SK-N-SH treated with all-trans-retinoic acid at 6 μM for 48 hours (cell line): ENCODE data around the gene PTPRCAP.

Source experiments
- ATAC-seq: fragments of 200-7000 bp; cut with Tn5 transposase; 3 replicates; pipeline ENCODE4 v1.9.1; 2020; ENCODE audit warnings: mild to moderate bottlenecking, moderate library complexity
- ARNTL ChIP-seq: fragments of 450-650 bp; formaldehyde crosslinking; IDR thresholded peaks from 2 replicates; pipeline ENCODE4 v1.5.0; 2020; ENCODE audit warnings: low read depth, mild to moderate bottlenecking, moderate library complexity, borderline replicate concordance
- BACH2 ChIP-seq: fragments of 250-450 bp; sonication (Bioruptor Pico); IDR thresholded peaks from 2 replicates; pipeline ENCODE4 v1.9.0; 2021; ENCODE audit warnings: mild to moderate bottlenecking, borderline replicate concordance
- CSDC2 ChIP-seq: fragments of 250-450 bp; sonication (Bioruptor Pico); IDR thresholded peaks from 2 replicates; pipeline ENCODE4 v1.5.0; 2020; ENCODE audit warnings: mild to moderate bottlenecking, moderate library complexity
- ESRRG ChIP-seq: fragments of 250-450 bp; sonication (Bioruptor Pico); IDR thresholded peaks from 2 replicates; pipeline ENCODE4 v1.6.1; 2021; ENCODE audit warnings: mild to moderate bottlenecking
- GLIS3 ChIP-seq: fragments of 250-450 bp; sonication (Bioruptor Pico); IDR thresholded peaks from 2 replicates; pipeline ENCODE4 v1.5.0; 2020; ENCODE audit warnings: mild to moderate bottlenecking, moderate library complexity
- ISL1 ChIP-seq: fragments of 250-450 bp; sonication (Bioruptor Pico); IDR thresholded peaks from 2 replicates; pipeline ENCODE4 v2.1.2; 2022; ENCODE audit warnings: mild to moderate bottlenecking, moderate library complexity
- RARB ChIP-seq: fragments of 250-450 bp; sonication (Bioruptor Pico); IDR thresholded peaks from 2 replicates; pipeline ENCODE4 v1.8.0; 2021; ENCODE audit warnings: mild to moderate bottlenecking, moderate library complexity
- SNAI2 ChIP-seq: fragments of 250-450 bp; sonication (Bioruptor Pico); IDR thresholded peaks from 2 replicates; pipeline ENCODE4 v1.5.0; 2020; ENCODE audit warnings: mild to moderate bottlenecking, moderate library complexity
- TCF4 ChIP-seq: fragments of 250-450 bp; sonication (Bioruptor Pico); IDR thresholded peaks from 2 replicates; pipeline ENCODE4 v1.8.0; 2021; ENCODE audit warnings: mild to moderate bottlenecking, moderate library complexity, borderline replicate concordance
- ZC3H10 ChIP-seq: fragments of 250-450 bp; sonication (Bioruptor Pico); IDR thresholded peaks from 2 replicates; pipeline ENCODE4 v1.5.1; 2021; ENCODE audit warnings: mild to moderate bottlenecking, moderate library complexity
- ZFP3 ChIP-seq: fragments of 250-450 bp; sonication (Bioruptor Pico); IDR thresholded peaks from 2 replicates; pipeline ENCODE4 v1.5.0; 2020; ENCODE audit warnings: mild to moderate bottlenecking, moderate library complexity
- ZFP30 ChIP-seq: fragments of 450-650 bp; formaldehyde crosslinking; IDR thresholded peaks from 2 replicates; pipeline ENCODE4 v1.5.0; 2022; ENCODE audit warnings: mild to moderate bottlenecking, moderate library complexity
- ZNF565 ChIP-seq: fragments of 450-650 bp; formaldehyde crosslinking; conservative IDR thresholded peaks from 2 replicates; pipeline ENCODE4 v1.5.0; 2020; ENCODE audit warnings: low read depth, mild to moderate bottlenecking, moderate library complexity
- ZNF70 ChIP-seq: fragments of 450-650 bp; formaldehyde crosslinking; IDR thresholded peaks from 2 replicates; pipeline ENCODE4 v1.5.0; 2020; ENCODE audit warnings: mild to moderate bottlenecking, moderate library complexity
- ZNF8 ChIP-seq: fragments of 450-650 bp; formaldehyde crosslinking; IDR thresholded peaks from 2 replicates; pipeline ENCODE4 v1.5.0; 2020; ENCODE audit warnings: mild to moderate bottlenecking, moderate library complexity
- TF ChIP-seq, protein P1 (sequence below): fragments of 250-450 bp; sonication (Bioruptor Pico); IDR thresholded peaks from 2 replicates; pipeline ENCODE4 v1.5.1; 2021; ENCODE audit warnings: mild to moderate bottlenecking, moderate library complexity
- TF ChIP-seq, protein P2 (sequence below): fragments of 250-450 bp; sonication (Bioruptor Pico); IDR thresholded peaks from 2 replicates; pipeline ENCODE4 v1.5.1; 2020; ENCODE audit warnings: low read depth, mild to moderate bottlenecking, moderate library complexity
- TF ChIP-seq, protein P3 (sequence below): fragments of 250-450 bp; sonication (Bioruptor Pico); IDR thresholded peaks from 2 replicates; pipeline ENCODE4 v1.5.0; 2020; ENCODE audit warnings: mild to moderate bottlenecking, moderate library complexity
- TF ChIP-seq, protein P4 (sequence below): fragments of 250-450 bp; sonication (Bioruptor Pico); IDR thresholded peaks from 2 replicates; pipeline ENCODE4 v1.8.0; 2020; ENCODE audit warnings: mild to moderate bottlenecking, moderate library complexity, borderline replicate concordance

The PTPRCAP gene

DNA sequence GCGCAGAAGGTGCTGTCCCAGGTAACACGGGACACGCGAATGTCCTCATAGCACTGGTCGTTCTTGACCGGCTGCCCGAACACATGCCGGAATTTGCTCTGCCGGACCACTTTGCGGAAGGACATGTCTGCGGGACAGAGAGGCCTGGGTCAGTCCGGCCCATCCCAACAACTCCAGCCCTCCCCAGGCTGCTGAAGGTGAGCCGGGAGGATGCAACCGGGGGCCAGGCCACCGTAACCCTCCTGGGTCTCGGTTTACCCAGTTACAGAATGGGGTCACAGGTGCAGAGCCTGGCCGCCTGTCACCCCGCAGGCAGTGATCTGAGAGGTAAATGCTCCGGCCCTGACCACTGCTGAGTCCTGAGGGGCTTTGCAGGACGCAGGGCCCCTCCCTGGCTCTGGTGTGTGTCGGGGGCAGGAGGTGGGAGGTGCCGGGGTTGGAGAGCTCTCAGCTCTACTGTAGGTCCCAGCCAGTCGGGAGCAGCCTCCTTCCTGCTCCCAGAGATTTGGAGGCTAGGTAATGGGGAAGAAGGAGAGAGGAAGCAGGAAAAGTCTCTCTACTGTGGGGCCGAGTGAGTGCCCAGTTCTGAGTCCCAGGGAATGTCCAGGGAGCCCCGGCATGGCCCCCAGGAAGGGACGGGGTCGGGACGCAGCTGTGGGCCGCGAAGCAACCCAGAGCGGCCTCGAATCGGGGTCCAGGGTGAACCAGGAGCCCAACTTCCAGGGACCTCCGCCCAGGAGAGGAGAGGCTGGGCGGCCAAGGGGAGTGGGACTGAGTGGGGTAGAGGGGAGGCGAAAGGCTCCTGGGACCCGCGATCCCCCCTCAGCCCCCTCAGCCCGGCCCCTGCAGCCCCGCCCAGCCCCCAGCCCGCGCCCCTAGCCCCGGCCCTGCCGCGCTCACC lies 5.3 kb upstream of the PTPRCAP start:
- ATAC-seq, result peak; percentile 10
- TF ChIP-seq ZNF8 (CRISPR knock-in tag) (no peak), ISL1 (CRISPR knock-in tag) (no peak), TCF4 (CRISPR knock-in tag) (no peak), GLIS3 (CRISPR knock-in tag) (no peak), ZC3H10 (CRISPR knock-in tag) (no peak), BACH2 (no peak), ARNTL (no peak)
- TF ChIP-seq, protein P1, sequence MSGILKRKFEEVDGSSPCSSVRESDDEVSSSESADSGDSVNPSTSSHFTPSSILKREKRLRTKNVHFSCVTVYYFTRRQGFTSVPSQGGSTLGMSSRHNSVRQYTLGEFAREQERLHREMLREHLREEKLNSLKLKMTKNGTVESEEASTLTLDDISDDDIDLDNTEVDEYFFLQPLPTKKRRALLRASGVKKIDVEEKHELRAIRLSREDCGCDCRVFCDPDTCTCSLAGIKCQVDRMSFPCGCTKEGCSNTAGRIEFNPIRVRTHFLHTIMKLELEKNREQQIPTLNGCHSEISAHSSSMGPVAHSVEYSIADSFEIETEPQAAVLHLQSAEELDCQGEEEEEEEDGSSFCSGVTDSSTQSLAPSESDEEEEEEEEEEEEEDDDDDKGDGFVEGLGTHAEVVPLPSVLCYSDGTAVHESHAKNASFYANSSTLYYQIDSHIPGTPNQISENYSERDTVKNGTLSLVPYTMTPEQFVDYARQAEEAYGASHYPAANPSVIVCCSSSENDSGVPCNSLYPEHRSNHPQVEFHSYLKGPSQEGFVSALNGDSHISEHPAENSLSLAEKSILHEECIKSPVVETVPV (CRISPR knock-in tag), result no peak
- TF ChIP-seq, protein P2, sequence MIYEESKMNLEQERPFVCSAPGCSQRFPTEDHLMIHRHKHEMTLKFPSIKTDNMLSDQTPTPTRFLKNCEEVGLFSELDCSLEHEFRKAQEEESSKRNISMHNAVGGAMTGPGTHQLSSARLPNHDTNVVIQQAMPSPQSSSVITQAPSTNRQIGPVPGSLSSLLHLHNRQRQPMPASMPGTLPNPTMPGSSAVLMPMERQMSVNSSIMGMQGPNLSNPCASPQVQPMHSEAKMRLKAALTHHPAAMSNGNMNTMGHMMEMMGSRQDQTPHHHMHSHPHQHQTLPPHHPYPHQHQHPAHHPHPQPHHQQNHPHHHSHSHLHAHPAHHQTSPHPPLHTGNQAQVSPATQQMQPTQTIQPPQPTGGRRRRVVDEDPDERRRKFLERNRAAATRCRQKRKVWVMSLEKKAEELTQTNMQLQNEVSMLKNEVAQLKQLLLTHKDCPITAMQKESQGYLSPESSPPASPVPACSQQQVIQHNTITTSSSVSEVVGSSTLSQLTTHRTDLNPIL (CRISPR knock-in tag), result no peak

DNA sequence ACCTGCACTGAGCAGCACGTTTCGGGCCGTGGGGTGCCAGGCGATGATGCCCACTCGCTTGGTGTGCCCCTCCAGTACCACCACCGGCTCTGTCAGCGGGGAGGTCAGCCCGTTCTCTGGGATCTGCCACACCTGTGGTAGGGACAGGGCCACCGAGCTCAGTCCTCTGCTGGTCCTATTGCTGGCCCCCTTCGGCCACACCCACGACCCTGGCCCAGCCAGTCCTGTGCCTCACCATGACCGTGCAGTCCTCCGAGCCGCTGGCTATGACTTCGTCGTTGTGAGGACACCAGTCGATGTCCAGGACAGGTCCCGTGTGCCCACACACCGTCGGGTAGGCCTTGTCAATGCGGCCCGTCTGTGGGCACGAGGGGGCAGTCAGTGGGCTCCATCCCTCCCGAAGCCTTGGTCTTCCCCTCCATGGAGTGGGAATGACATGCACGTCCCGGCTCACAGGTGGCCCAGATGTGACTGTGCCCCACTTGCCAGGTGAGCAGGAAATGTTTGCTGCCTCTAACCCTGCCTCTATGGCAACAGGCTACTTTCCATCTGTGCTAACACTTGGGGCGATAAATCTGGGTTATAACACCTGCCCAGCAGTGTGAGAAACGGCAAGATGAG lies 4.4 kb upstream of the PTPRCAP start:
- TF ChIP-seq GLIS3 (CRISPR knock-in tag) (no peak), BACH2 (no peak), ZNF565 (CRISPR knock-in tag) (no peak), ZFP3 (CRISPR knock-in tag) (no peak)
- ATAC-seq, result no peak

DNA sequence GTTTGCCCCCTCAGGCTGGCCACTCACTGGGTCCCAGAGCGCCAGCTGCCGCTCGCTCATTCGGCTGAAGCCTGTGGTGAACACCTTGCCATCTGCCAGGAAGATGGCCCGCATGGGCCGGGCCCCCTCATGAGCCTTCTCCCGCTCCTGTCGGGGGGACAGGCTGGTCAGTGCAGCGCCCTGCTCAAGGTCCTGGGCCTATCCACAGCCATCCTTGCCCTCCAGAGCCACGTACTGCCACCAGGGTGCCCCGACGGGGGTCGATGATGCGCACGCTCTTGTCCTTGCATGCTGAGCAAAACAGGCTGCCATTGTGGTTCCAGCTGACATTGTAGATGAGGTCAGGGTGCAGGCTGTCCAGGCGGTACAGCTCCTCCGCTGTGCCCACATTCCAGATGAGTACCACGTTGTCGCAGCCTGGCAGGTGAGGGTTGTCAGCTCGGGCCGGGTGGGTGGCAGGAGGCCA lies 3.6 kb upstream of the PTPRCAP start:
- TF ChIP-seq ZFP3 (CRISPR knock-in tag), result no peak
- no peak for TF ChIP-seq ESRRG (CRISPR knock-in tag)
- TF ChIP-seq, protein P1 (CRISPR knock-in tag), result no peak
- TF ChIP-seq CSDC2 (CRISPR knock-in tag), result no peak
- TF ChIP-seq TCF4 (CRISPR knock-in tag), result no peak
- TF ChIP-seq, protein P2 (CRISPR knock-in tag), result no peak
- TF ChIP-seq ISL1 (CRISPR knock-in tag), result no peak
- no peak for ATAC-seq

DNA sequence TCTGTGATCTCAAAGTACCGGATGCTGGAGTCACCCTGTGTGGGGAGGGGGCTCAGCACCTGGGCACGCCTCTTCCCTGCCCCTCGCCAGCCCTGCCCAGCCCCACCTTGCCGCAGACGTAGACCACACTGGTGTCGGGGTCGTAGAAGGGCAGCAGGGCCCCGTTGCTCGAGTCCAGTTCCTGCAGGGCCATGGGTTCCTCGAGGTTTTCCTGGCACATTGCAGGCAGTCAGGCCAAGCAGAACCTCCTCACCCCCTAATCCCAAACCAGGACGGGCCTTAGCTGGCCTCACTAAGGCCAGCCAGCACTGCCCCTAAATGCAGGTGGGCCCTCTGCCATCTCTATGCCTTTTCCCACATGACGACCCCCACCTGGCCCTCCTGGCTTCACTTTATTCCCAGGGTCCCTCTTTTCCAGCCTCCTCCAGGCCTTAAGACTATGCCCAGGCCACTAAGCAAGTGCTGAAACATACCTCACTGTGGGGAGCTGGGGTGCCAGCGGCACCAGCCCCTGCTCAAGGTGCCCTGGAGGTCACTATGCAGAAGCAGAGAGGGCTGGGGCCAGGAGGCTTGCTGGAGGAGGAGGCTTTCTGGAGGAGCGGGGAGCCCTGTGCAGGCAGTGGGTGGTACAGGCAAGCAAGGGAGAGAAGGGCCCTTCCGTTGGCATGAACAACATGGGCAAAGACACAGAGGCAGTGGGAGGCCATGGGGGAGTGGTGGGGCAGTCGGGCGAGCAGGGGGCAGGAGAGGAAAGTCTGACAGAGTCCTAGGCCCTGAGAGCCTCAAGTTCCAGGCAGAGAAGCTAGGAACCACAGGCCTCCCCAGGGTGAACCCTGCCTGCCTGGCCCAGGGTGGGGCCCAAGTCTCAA lies 3.0 kb upstream of the PTPRCAP start:
- no peak for ATAC-seq
- TF ChIP-seq, protein P3, sequence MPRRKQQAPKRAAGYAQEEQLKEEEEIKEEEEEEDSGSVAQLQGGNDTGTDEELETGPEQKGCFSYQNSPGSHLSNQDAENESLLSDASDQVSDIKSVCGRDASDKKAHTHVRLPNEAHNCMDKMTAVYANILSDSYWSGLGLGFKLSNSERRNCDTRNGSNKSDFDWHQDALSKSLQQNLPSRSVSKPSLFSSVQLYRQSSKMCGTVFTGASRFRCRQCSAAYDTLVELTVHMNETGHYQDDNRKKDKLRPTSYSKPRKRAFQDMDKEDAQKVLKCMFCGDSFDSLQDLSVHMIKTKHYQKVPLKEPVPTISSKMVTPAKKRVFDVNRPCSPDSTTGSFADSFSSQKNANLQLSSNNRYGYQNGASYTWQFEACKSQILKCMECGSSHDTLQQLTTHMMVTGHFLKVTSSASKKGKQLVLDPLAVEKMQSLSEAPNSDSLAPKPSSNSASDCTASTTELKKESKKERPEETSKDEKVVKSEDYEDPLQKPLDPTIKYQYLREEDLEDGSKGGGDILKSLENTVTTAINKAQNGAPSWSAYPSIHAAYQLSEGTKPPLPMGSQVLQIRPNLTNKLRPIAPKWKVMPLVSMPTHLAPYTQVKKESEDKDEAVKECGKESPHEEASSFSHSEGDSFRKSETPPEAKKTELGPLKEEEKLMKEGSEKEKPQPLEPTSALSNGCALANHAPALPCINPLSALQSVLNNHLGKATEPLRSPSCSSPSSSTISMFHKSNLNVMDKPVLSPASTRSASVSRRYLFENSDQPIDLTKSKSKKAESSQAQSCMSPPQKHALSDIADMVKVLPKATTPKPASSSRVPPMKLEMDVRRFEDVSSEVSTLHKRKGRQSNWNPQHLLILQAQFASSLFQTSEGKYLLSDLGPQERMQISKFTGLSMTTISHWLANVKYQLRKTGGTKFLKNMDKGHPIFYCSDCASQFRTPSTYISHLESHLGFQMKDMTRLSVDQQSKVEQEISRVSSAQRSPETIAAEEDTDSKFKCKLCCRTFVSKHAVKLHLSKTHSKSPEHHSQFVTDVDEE (CRISPR knock-in tag), result no peak
- TF ChIP-seq ZNF565 (CRISPR knock-in tag) (no peak), ZNF8 (CRISPR knock-in tag) (no peak), ESRRG (CRISPR knock-in tag) (no peak), ZNF70 (CRISPR knock-in tag) (no peak), TCF4 (CRISPR knock-in tag) (no peak), ZFP30 (no peak), RARB (no peak), ISL1 (CRISPR knock-in tag) (no peak), SNAI2 (no peak), ZC3H10 (CRISPR knock-in tag) (no peak), BACH2 (no peak)
- TF ChIP-seq, protein P1 (CRISPR knock-in tag), result no peak
- TF ChIP-seq, protein P4, sequence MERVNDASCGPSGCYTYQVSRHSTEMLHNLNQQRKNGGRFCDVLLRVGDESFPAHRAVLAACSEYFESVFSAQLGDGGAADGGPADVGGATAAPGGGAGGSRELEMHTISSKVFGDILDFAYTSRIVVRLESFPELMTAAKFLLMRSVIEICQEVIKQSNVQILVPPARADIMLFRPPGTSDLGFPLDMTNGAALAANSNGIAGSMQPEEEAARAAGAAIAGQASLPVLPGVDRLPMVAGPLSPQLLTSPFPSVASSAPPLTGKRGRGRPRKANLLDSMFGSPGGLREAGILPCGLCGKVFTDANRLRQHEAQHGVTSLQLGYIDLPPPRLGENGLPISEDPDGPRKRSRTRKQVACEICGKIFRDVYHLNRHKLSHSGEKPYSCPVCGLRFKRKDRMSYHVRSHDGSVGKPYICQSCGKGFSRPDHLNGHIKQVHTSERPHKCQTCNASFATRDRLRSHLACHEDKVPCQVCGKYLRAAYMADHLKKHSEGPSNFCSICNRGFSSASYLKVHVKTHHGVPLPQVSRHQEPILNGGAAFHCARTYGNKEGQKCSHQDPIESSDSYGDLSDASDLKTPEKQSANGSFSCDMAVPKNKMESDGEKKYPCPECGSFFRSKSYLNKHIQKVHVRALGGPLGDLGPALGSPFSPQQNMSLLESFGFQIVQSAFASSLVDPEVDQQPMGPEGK (CRISPR knock-in tag), result no peak
